SK-N-SH (cell line): ENCODE data around the gene DNAH3. TPM values are rescaled to one million over a fixed set of nuclear protein-coding genes. Genes with fewer than 3 reads are reported as not detected.

Source experiments
- CTCF ChIA-PET: fragments of 300-600, 350-600 bp; formaldehyde crosslinking; extraction: SDS; loops from one replicate; lab custom pipeline; 2021; lab: Yijun Ruan, JAX
- POLR2A ChIA-PET: fragments of 350-600 bp; sonication (Branson Sonifier 250); formaldehyde crosslinking; extraction: SDS; loops from one replicate; lab custom pipeline; 2020; ENCODE audit warnings: antibody characterized with exemption, inconsistent platforms; lab: Yijun Ruan, JAX
- DNase-seq: peaks from one replicate; pipeline ENCODE4 v3.0.0; 2012
- H2AFZ ChIP-seq: fragments of 200-600 bp; sonication (generic); 2 replicates; pipeline ENCODE4 v1.8.1; 2016; ENCODE audit warnings: antibody characterized with exemption, mild to moderate bottlenecking, low read depth
- H3F3A ChIP-seq: fragments of 200-600 bp; sonication (generic); replicated peaks from 2 replicates; pipeline ENCODE3; 2016; ENCODE audit warnings: antibody characterized with exemption, mild to moderate bottlenecking; ENCODE audit not compliant: insufficient read depth
- H3K27ac ChIP-seq, 2 experiments: fragments of 200-500 bp in 1 of 2; fragments of 200-600 bp in 1 of 2; sonication (Bioruptor generic) in 1 of 2; sonication (generic), shearing (Covaris generic) in 1 of 2; 2 replicates each; pipeline versions ENCODE4 v1.5.1 to v1.6.1; 2014 to 2016; ENCODE audit warnings: low read depth in 2 of 2, inconsistent platforms in 1 of 2, low read length in 1 of 2, mild to moderate bottlenecking in 1 of 2, mixed read lengths in 1 of 2
- H3K27me3 ChIP-seq: fragments of 200-600 bp; sonication (generic), shearing (Covaris generic); 2 replicates; pipeline ENCODE4 v1.6.1; 2016; ENCODE audit warnings: mixed run types; ENCODE audit not compliant: insufficient read depth
- H3K36me3 ChIP-seq, 2 experiments: fragments of 200-500 bp in 1 of 2; fragments of 200-600 bp in 1 of 2; sonication (Bioruptor generic) in 1 of 2; sonication (generic) in 1 of 2; replicated peaks in 1 of 2; 2 replicates each; pipeline versions ENCODE3 to v1.5.1; 2014 to 2016; ENCODE audit warnings: low read length in 1 of 2, mild to moderate bottlenecking in 1 of 2; ENCODE audit not compliant: insufficient read depth in 2 of 2, control insufficient read depth in 1 of 2
- H3K4me1 ChIP-seq, 2 experiments: fragments of 200-500 bp in 1 of 2; fragments of 200-600 bp in 1 of 2; sonication (Bioruptor generic) in 1 of 2; sonication (generic), shearing (Covaris generic) in 1 of 2; 2 replicates each; pipeline versions ENCODE4 v1.5.1 to v1.6.1; 2014 to 2016; ENCODE audit warnings: low read depth in 1 of 2, low read length in 1 of 2, mixed run types in 1 of 2; ENCODE audit not compliant: insufficient read depth in 2 of 2, control insufficient read depth in 1 of 2
- H3K4me2 ChIP-seq: fragments of 200-600 bp; sonication (generic), shearing (Covaris generic); 2 replicates; pipeline ENCODE4 v1.6.1; 2017; ENCODE audit warnings: mixed run types
- H3K4me3 ChIP-seq, 2 experiments: fragments of 200-500 bp in 1 of 2; fragments of 200-600 bp in 1 of 2; sonication (Bioruptor generic) in 1 of 2; sonication (generic), shearing (Covaris generic) in 1 of 2; 2 replicates each; pipeline versions ENCODE4 v1.5.1 to v1.8.1; 2014 to 2016; ENCODE audit warnings: low read depth in 2 of 2, inconsistent platforms in 1 of 2, low read length in 1 of 2, mild to moderate bottlenecking in 1 of 2, mixed read lengths in 1 of 2, moderate library complexity in 1 of 2
- H3K79me2 ChIP-seq: fragments of 200-600 bp; sonication (generic); 2 replicates; pipeline ENCODE4 v1.8.1; 2017; ENCODE audit warnings: mild to moderate bottlenecking; ENCODE audit not compliant: insufficient read depth
- H3K9ac ChIP-seq: fragments of 200-600 bp; sonication (generic); 2 replicates; pipeline ENCODE4 v1.6.1; 2017; ENCODE audit warnings: mixed run types
- H3K9me2 ChIP-seq: fragments of 200-600 bp; sonication (generic); 2 replicates; pipeline ENCODE4 v1.6.1; 2017; ENCODE audit warnings: mixed run types
- H3K9me3 ChIP-seq: fragments of 200-600 bp; sonication (generic); 2 replicates; pipeline ENCODE4 v1.6.1; 2017; ENCODE audit warnings: mixed run types, mild to moderate bottlenecking, moderate library complexity
- H4K20me1 ChIP-seq: fragments of 200-600 bp; sonication (generic); 2 replicates; pipeline ENCODE4 v1.6.1; 2017; ENCODE audit warnings: mild to moderate bottlenecking, mixed run types; ENCODE audit not compliant: insufficient read depth
- CTCF ChIP-seq: fragments of 200-600 bp; sonication (generic); IDR thresholded peaks from 2 replicates; pipeline ENCODE4 v1.6.1; 2017; ENCODE audit warnings: antibody characterized with exemption, mild to moderate bottlenecking, moderate library complexity
- ELF1 ChIP-seq: IDR thresholded peaks from 2 replicates; pipeline ENCODE4 v1.4.0; 2012
- EP300 ChIP-seq, 2 experiments: IDR thresholded peaks; 2 replicates each; pipeline versions ENCODE4 v1.4.0 to v1.6.1; 2012; ENCODE audit warnings: borderline replicate concordance in 1 of 2, low read depth in 1 of 2, low read length in 1 of 2
- FOXJ3 ChIP-seq: sonication (generic); formaldehyde crosslinking; IDR thresholded peaks from 2 replicates; pipeline ENCODE4 v1.5.1; 2020; ENCODE audit warnings: mild to moderate bottlenecking, missing genetic modification reagents
- FOXM1 ChIP-seq: IDR thresholded peaks from 2 replicates; pipeline ENCODE4 v1.4.0; 2012; ENCODE audit warnings: low read depth, mild to moderate bottlenecking
- GABPA ChIP-seq: IDR thresholded peaks from 2 replicates; pipeline ENCODE4 v1.4.0; 2012; ENCODE audit warnings: low read depth, mild to moderate bottlenecking
- NFIC ChIP-seq: IDR thresholded peaks from 2 replicates; pipeline ENCODE4 v1.4.0; 2012; ENCODE audit warnings: borderline replicate concordance
- PBX3 ChIP-seq: IDR thresholded peaks from 2 replicates; pipeline ENCODE4; 2012
- RAD21 ChIP-seq: IDR thresholded peaks from 2 replicates; pipeline ENCODE4 v1.6.1; 2012; ENCODE audit warnings: mild to moderate bottlenecking, low read length
- RCOR1 ChIP-seq: fragments of 150-350 bp; IDR thresholded peaks from 2 replicates; pipeline ENCODE4 v1.6.1; 2017; ENCODE audit warnings: antibody characterized with exemption, low read length
- REST ChIP-seq: IDR thresholded peaks from 2 replicates; pipeline ENCODE4 v1.6.1; 2012; ENCODE audit warnings: mild to moderate bottlenecking, low read depth, low read length, moderate library complexity
- RXRA ChIP-seq: IDR thresholded peaks from 2 replicates; pipeline ENCODE4 v1.4.0; 2012; ENCODE audit warnings: low read depth, mild to moderate bottlenecking, borderline replicate concordance
- SIN3A ChIP-seq: IDR thresholded peaks from 2 replicates; pipeline ENCODE4 v1.6.1; 2012; ENCODE audit warnings: low read depth, mild to moderate bottlenecking, low read length, moderate library complexity, borderline replicate concordance
- TEAD4 ChIP-seq: IDR thresholded peaks from 2 replicates; pipeline ENCODE4 v1.4.0; 2012; ENCODE audit warnings: mild to moderate bottlenecking, borderline replicate concordance; ENCODE audit not compliant: insufficient read depth
- USF2 ChIP-seq: fragments of 150-350 bp; IDR thresholded peaks from 2 replicates; pipeline ENCODE4 v1.6.1; 2017; ENCODE audit warnings: antibody characterized with exemption, low read length, low read depth, borderline replicate concordance
- YY1 ChIP-seq: IDR thresholded peaks from 2 replicates; pipeline ENCODE4 v1.4.0; 2012; ENCODE audit warnings: low read depth, mild to moderate bottlenecking
- polyA plus RNA-seq, 3 experiments: library from polyadenylated mRNA; depleted of rRNA; stranded (reverse); fragments of >200 nt; gene quantifications; 2 replicates each; pipeline ENCODE4 v1.2.3, GENCODE V29; 2012

The DNAH3 gene
- polyA plus RNA-seq, 1 of the 3 experiments (the other 2 are of a cell fraction) = not detected

GRCh38 chr16:20933589-20933988, 217.1 kb downstream of the DNAH3 start:
- H3K79me2 ChIP-seq = no peaks in the 10 kb centered on the region
- no peak overlapping the region for H3K9ac ChIP-seq
- no peak for DNase-seq
- no peaks in the 10 kb centered on the region for H3K9me2 ChIP-seq
- H2AFZ ChIP-seq = no peak overlapping the region
- H3F3A ChIP-seq = no peaks in the 10 kb centered on the region
- H3K4me2 ChIP-seq = no peak overlapping the region
- POLR2A ChIA-PET = no interaction called here
- H3K27me3 ChIP-seq = no peaks in the 10 kb centered on the region
- CTCF ChIA-PET = no interaction called here
- H3K9me3 ChIP-seq = no peaks in the 10 kb centered on the region
- H4K20me1 ChIP-seq = no peaks in the 10 kb centered on the region
- no peak overlapping the region for H3K27ac ChIP-seq
- no peaks in the 10 kb centered on the region for H3K36me3 ChIP-seq
- TF ChIP-seq NFIC (no peak), REST (no peak), FOXJ3 (no peak), SIN3A (no peak), GABPA (no peak), RAD21 (no peak), USF2 (no peak), EP300 (IDR thresholded peaks at IDR 0.05; ENCODE audit: borderline replicate concordance in 1 of 2, low read depth in 1 of 2, low read length in 1 of 2) (no peak), RXRA (no peak), RCOR1 (no peak), CTCF (no peak), FOXM1 (no peak), YY1 (no peak), ELF1 (no peak), PBX3 (no peak), TEAD4 (no peak)
- no peak overlapping the region for H3K4me3 ChIP-seq
- no peaks in the 10 kb centered on the region; a peak in 1 of 4 replicates for H3K4me1 ChIP-seq
